ENCODE measurements around the gene FRAT1.

FRAT1 gene

GRCh38 chr10:97365761-97366351 lies 46.8 kb downstream of the FRAT1 start:
- no peaks in the 10 kb centered on the region for H3K9me3 Mint-ChIP-seq
- H3K27ac Mint-ChIP-seq, result peak overlapping the region; percentile 90
- no peaks in the 10 kb centered on the region for H3K27me3 Mint-ChIP-seq
- H3K36me3 Mint-ChIP-seq, result peaks cover 87% of the 10 kb centered on the region
- H3K4me1 Mint-ChIP-seq, result peaks cover 33% of the 10 kb centered on the region
- peak overlapping the region; percentile 43 for H3K4me3 Mint-ChIP-seq
- peak; percentile 78 for ATAC-seq

GRCh38 chr10:97366572-97366971 lies 47.5 kb downstream of the FRAT1 start:
- H3K4me1 Mint-ChIP-seq, result peaks cover 33% of the 10 kb centered on the region

DNA sequence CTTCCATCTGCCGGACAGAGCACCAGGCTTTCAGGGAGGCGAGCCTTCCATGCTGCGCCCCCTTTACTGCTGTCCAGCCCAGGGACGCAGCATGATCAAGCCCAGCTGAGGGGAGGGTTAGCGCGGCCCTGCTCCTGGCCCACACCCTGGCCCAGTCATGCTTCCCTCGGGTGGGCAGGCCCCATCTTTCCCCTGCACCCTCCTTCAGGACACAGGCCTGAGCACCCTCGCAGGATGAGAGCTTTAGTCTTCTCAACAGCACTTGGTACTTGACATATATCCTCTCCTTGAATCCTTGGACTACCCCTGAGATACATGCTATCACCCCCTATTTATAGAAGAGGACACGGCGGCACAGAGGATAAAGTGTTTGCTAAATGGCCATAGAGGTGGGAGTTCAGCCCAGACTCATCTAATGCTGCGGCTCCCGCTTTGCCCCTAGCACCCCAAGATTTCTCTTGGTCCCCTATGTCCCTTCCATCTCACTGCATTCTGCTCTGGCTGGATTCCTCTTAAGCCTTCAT lies 48.1 kb downstream of the FRAT1 start:
- Mint-ChIP-seq H3K4me1 (peaks cover 33% of the 10 kb centered on the region), H3K27me3 (no peaks in the 10 kb centered on the region), H3K9me3 (no peaks in the 10 kb centered on the region), H3K27ac (peak overlapping the region; percentile 90), H3K4me3 (no peak overlapping the region), H3K36me3 (peaks cover 94% of the 10 kb centered on the region)
- no peak for ATAC-seq

More at GRCh38 chr10:97366572-97366971, 47.5 kb downstream of the FRAT1 start:
- H3K36me3 Mint-ChIP-seq, result peaks cover 88% of the 10 kb centered on the region
- peak overlapping the region; percentile 43 for H3K4me3 Mint-ChIP-seq
- ATAC-seq, result no peak
- no peaks in the 10 kb centered on the region for H3K9me3 Mint-ChIP-seq
- H3K27ac Mint-ChIP-seq, result peak overlapping the region; percentile 90
- no peaks in the 10 kb centered on the region for H3K27me3 Mint-ChIP-seq

All from stimulated activated memory B cell treated with anti-CD40 and anti-IgM and Interleukin-4, amounts not matched to agents 10 μg/mL and 1 μg/mL and 100 μg/mL, for 72 hours (primary cell).